ENCODE data around the gene CMTR2. TPM values are rescaled to one million over a fixed set of nuclear protein-coding genes. Genes with fewer than 3 reads are reported as not detected.

Gene CMTR2
- total RNA-seq, 1 donor from 2014 or later = 43.9 TPM

GRCh38 chr16:71328151-71328550 lies 38.9 kb upstream of the CMTR2 start:
- Histone ChIP-seq H2AFZ (replicated peaks) (no peak overlapping the region), H3K36me3 (no peaks in the 10 kb centered on the region), H3F3A (ENCODE audit: low read depth) (no peaks in the 10 kb centered on the region), H3K4me2 (no peak overlapping the region), H3K9ac (no peak overlapping the region), H3K9me3 (ENCODE audit: low read depth) (no peaks in the 10 kb centered on the region), H3K79me2 (ENCODE audit: low read depth) (no peaks in the 10 kb centered on the region), H3K4me3 (no peak overlapping the region), H3K4me1 (no peaks in the 10 kb centered on the region), H3K27ac (no peak overlapping the region), H3K27me3 (no peaks in the 10 kb centered on the region), H4K20me1 (ENCODE audit: low read depth) (no peaks in the 10 kb centered on the region)
- no peak overlapping the region for H3K4me3 Mint-ChIP-seq
- H3K9me3 Mint-ChIP-seq = peaks cover 7% of the 10 kb centered on the region
- peaks cover 5% of the 10 kb centered on the region for H3K4me1 Mint-ChIP-seq
- no peak overlapping the region for H3K27ac Mint-ChIP-seq
- DNase-seq (ENCODE audit: low spot score) = no peak
- peaks cover 2% of the 10 kb centered on the region for H3K27me3 Mint-ChIP-seq (ENCODE audit: insufficient read depth, low read depth)
- no peak for TF ChIP-seq EZH2phosphoT487 (IDR thresholded peaks at IDR 0.05)
- TF ChIP-seq EZH2 (IDR thresholded peaks at IDR 0.05) = no peak
- TF ChIP-seq CTCF (IDR thresholded peaks at IDR 0.05) = no peak
- H3K36me3 Mint-ChIP-seq = no peaks in the 10 kb centered on the region

- no peaks in the 10 kb centered on the region for H3F3A ChIP-seq (ENCODE audit: low read depth)
- no peak overlapping the region for H3K4me3 ChIP-seq
- no peaks in the 10 kb centered on the region for H3K9me3 ChIP-seq (ENCODE audit: low read depth)
- TF ChIP-seq CTCF (IDR thresholded peaks at IDR 0.05) (no peak), EZH2 (IDR thresholded peaks at IDR 0.05) (no peak), EZH2phosphoT487 (IDR thresholded peaks at IDR 0.05) (no peak)
- no peak overlapping the region for H3K27ac Mint-ChIP-seq
- no peak overlapping the region for H2AFZ ChIP-seq (replicated peaks)
- no peaks in the 10 kb centered on the region for H4K20me1 ChIP-seq (ENCODE audit: low read depth)
- H3K36me3 Mint-ChIP-seq = no peaks in the 10 kb centered on the region
- H3K27me3 Mint-ChIP-seq (ENCODE audit: insufficient read depth, low read depth) = peaks cover 2% of the 10 kb centered on the region
- H3K9ac ChIP-seq = no peak overlapping the region
- no peaks in the 10 kb centered on the region for H3K36me3 ChIP-seq
- peaks cover 5% of the 10 kb centered on the region for H3K4me1 Mint-ChIP-seq
- H3K27me3 ChIP-seq = no peaks in the 10 kb centered on the region
- H3K79me2 ChIP-seq (ENCODE audit: low read depth) = no peaks in the 10 kb centered on the region
- H3K4me2 ChIP-seq = no peak overlapping the region
- peaks cover 7% of the 10 kb centered on the region for H3K9me3 Mint-ChIP-seq
- no peak for DNase-seq (ENCODE audit: low spot score)
- no peaks in the 10 kb centered on the region for H3K4me1 ChIP-seq
- no peak overlapping the region for H3K27ac ChIP-seq
- H3K4me3 Mint-ChIP-seq = no peak overlapping the region
Measured at GRCh38 chr16:71327720-71328119, 38.5 kb upstream of the CMTR2 start.

GRCh38 chr16:71319999-71320398 lies 30.8 kb upstream of the CMTR2 start:
- DNase-seq (ENCODE audit: low spot score) = no peak
- H4K20me1 ChIP-seq (ENCODE audit: low read depth) = peaks cover 6% of the 10 kb centered on the region
- no peaks in the 10 kb centered on the region for H3K9me3 Mint-ChIP-seq
- TF ChIP-seq CTCF (IDR thresholded peaks at IDR 0.05) (no peak), EZH2 (IDR thresholded peaks at IDR 0.05) (no peak), EZH2phosphoT487 (IDR thresholded peaks at IDR 0.05) (no peak)
- H3K36me3 Mint-ChIP-seq = no peaks in the 10 kb centered on the region
- no peaks in the 10 kb centered on the region for H3K4me1 ChIP-seq
- no peak overlapping the region for H3K4me3 Mint-ChIP-seq
- H3K4me2 ChIP-seq = no peak overlapping the region
- peaks cover 6% of the 10 kb centered on the region for H3K27me3 ChIP-seq
- H3K79me2 ChIP-seq (ENCODE audit: low read depth) = no peaks in the 10 kb centered on the region
- H3K4me3 ChIP-seq = no peak overlapping the region
- H3F3A ChIP-seq (ENCODE audit: low read depth) = no peaks in the 10 kb centered on the region
- H3K27ac Mint-ChIP-seq = no peak overlapping the region
- no peak overlapping the region for H3K9ac ChIP-seq
- H2AFZ ChIP-seq (replicated peaks) = no peak overlapping the region
- no peaks in the 10 kb centered on the region for H3K4me1 Mint-ChIP-seq
- H3K9me3 ChIP-seq (ENCODE audit: low read depth) = no peaks in the 10 kb centered on the region
- no peak overlapping the region for H3K27ac ChIP-seq
- H3K36me3 ChIP-seq = no peaks in the 10 kb centered on the region
- H3K27me3 Mint-ChIP-seq (ENCODE audit: insufficient read depth, low read depth) = peaks cover 7% of the 10 kb centered on the region
